ENCODE results near the gene ADAMTSL3.

The ADAMTSL3 gene

GRCh38 chr15:83844742-83845141, 190.8 kb downstream of the ADAMTSL3 start:
- no peak for DNase-seq

- no peak for DNase-seq
Observed at GRCh38 chr15:83845230-83845629, 191.3 kb downstream of the ADAMTSL3 start.

GRCh38 chr15:83846847-83847246, 192.9 kb downstream of the ADAMTSL3 start:
- DNase-seq = no peak

GRCh38 chr15:83848315-83849050, 194.6 kb downstream of the ADAMTSL3 start:
- peak; percentile 52 for DNase-seq

- DNase-seq = no peak
Observed at GRCh38 chr15:83850015-83850414, 196.1 kb downstream of the ADAMTSL3 start.

- no peak for DNase-seq
Observed at GRCh38 chr15:83850501-83851245, 196.8 kb downstream of the ADAMTSL3 start.

- no peak for DNase-seq
Observed at GRCh38 chr15:83853232-83853631, 199.3 kb downstream of the ADAMTSL3 start.

- DNase-seq = no peak
Observed at GRCh38 chr15:83854321-83854720, 200.4 kb downstream of the ADAMTSL3 start.

- no peak for DNase-seq
Observed at GRCh38 chr15:83854950-83855707, 201.2 kb downstream of the ADAMTSL3 start.

GRCh38 chr15:83855956-83856355, 202.0 kb downstream of the ADAMTSL3 start:
- DNase-seq = no peak

- DNase-seq = no peak
Observed at GRCh38 chr15:83858820-83859505, 205.0 kb downstream of the ADAMTSL3 start.

GRCh38 chr15:83866692-83867091, 212.8 kb downstream of the ADAMTSL3 start:
- DNase-seq = no peak

GRCh38 chr15:83869341-83869740, 215.4 kb downstream of the ADAMTSL3 start:
- no peak for DNase-seq

GRCh38 chr15:83871808-83872559, 218.1 kb downstream of the ADAMTSL3 start:
- DNase-seq = no peak

- no peak for DNase-seq
Observed at GRCh38 chr15:83873966-83874365, 220.0 kb downstream of the ADAMTSL3 start.

- no peak for DNase-seq
Observed at GRCh38 chr15:83880529-83880928, 226.6 kb downstream of the ADAMTSL3 start.

GRCh38 chr15:83881156-83881555, 227.2 kb downstream of the ADAMTSL3 start:
- no peak for DNase-seq

GRCh38 chr15:83886321-83886720, 232.4 kb downstream of the ADAMTSL3 start:
- no peak for DNase-seq

- DNase-seq = no peak
Observed at GRCh38 chr15:83887404-83887803, 233.5 kb downstream of the ADAMTSL3 start.

GRCh38 chr15:83887961-83888360, 234.0 kb downstream of the ADAMTSL3 start:
- DNase-seq = no peak

- no peak for DNase-seq
Observed at GRCh38 chr15:83889995-83890394, 236.1 kb downstream of the ADAMTSL3 start.

GRCh38 chr15:83890587-83890986, 236.7 kb downstream of the ADAMTSL3 start:
- DNase-seq = no peak
